OCI-LY1 (cell line): ENCODE results near the gene RND2.

ENCODE experiments used
- H2AFZ ChIP-seq: fragments of 200-600 bp; sonication (generic), shearing (Covaris generic); 2 replicates; pipeline ENCODE4 v1.6.0; 2014; ENCODE audit warnings: antibody characterized with exemption, mild to moderate bottlenecking, low read length
- H3F3A ChIP-seq: fragments of 200-600 bp; sonication (generic), shearing (Covaris generic); 2 replicates; pipeline ENCODE4 v1.6.0; 2014; ENCODE audit warnings: mild to moderate bottlenecking, antibody characterized with exemption, low read length, moderate library complexity; ENCODE audit not compliant: insufficient read depth
- H3K27ac ChIP-seq: fragments of 200-600 bp; sonication (generic); 2 replicates; pipeline ENCODE4 v1.5.1; 2014; ENCODE audit warnings: low read length, mixed run types, mild to moderate bottlenecking, low read depth; ENCODE audit not compliant: poor library complexity, severe bottlenecking
- H3K27me3 ChIP-seq: fragments of 200-600 bp; sonication (generic); 2 replicates; pipeline ENCODE4 v1.6.0; 2014; ENCODE audit warnings: antibody characterized with exemption, mild to moderate bottlenecking, low read length, moderate library complexity; ENCODE audit not compliant: insufficient read depth
- H3K36me3 ChIP-seq: fragments of 200-600 bp; sonication (generic); 2 replicates; pipeline ENCODE4 v1.6.1; 2014; ENCODE audit warnings: mild to moderate bottlenecking, antibody characterized with exemption, low read length, moderate library complexity, mixed read lengths; ENCODE audit not compliant: insufficient read depth
- H3K4me1 ChIP-seq: fragments of 200-600 bp; sonication (generic); 2 replicates; pipeline ENCODE4 v1.5.1; 2014; ENCODE audit warnings: mild to moderate bottlenecking, low read length, moderate library complexity; ENCODE audit not compliant: insufficient read depth, severe bottlenecking
- H3K4me2 ChIP-seq: fragments of 200-600 bp; sonication (generic), shearing (Covaris generic); 2 replicates; pipeline ENCODE4 v1.6.1; 2014; ENCODE audit warnings: low read length
- H3K4me3 ChIP-seq: fragments of 200-600 bp; sonication (generic); 2 replicates; pipeline ENCODE4 v1.5.1; 2014; ENCODE audit warnings: low read length, low read depth, mild to moderate bottlenecking, mixed read lengths; ENCODE audit not compliant: poor library complexity, severe bottlenecking
- H3K79me2 ChIP-seq: fragments of 200-600 bp; shearing (Covaris generic); 2 replicates; pipeline ENCODE4 v1.6.1; 2016; ENCODE audit warnings: mixed run types, low read length, mixed read lengths; ENCODE audit not compliant: insufficient read depth
- H3K9ac ChIP-seq: fragments of 200-600 bp; sonication (generic), shearing (Covaris generic); 2 replicates; pipeline ENCODE4 v1.6.1; 2014; ENCODE audit warnings: mild to moderate bottlenecking, low read length, mixed read lengths
- H3K9me2 ChIP-seq: fragments of 200-600 bp; sonication (generic), shearing (Covaris generic); 2 replicates; pipeline ENCODE4 v1.6.1; 2014; ENCODE audit warnings: low read depth, mild to moderate bottlenecking, low read length, mixed read lengths
- H3K9me3 ChIP-seq: fragments of 200-600 bp; shearing (Covaris generic); 2 replicates; pipeline ENCODE4 v1.6.1; 2014; ENCODE audit warnings: low read length, mixed read lengths
- H4K20me1 ChIP-seq: fragments of 200-600 bp; sonication (generic), shearing (Covaris generic); 2 replicates; pipeline ENCODE4 v1.6.0; 2016; ENCODE audit warnings: mild to moderate bottlenecking, low read length; ENCODE audit not compliant: insufficient read depth
- EZH2 ChIP-seq: fragments of 200-600 bp; sonication (generic), shearing (Covaris generic); IDR thresholded peaks from 2 replicates; pipeline ENCODE4 v1.8.0; 2017; ENCODE audit warnings: borderline replicate concordance, mixed run types, mild to moderate bottlenecking, antibody characterized with exemption, low read length, moderate library complexity, mixed read lengths
- TF ChIP-seq, protein P1 (sequence below): fragments of 200-600 bp; sonication (generic), shearing (Covaris generic); IDR thresholded peaks from 2 replicates; pipeline ENCODE4 v1.5.1; 2017; ENCODE audit warnings: mild to moderate bottlenecking, antibody characterized with exemption, low read length, moderate library complexity, mixed read lengths

Gene RND2

DNA sequence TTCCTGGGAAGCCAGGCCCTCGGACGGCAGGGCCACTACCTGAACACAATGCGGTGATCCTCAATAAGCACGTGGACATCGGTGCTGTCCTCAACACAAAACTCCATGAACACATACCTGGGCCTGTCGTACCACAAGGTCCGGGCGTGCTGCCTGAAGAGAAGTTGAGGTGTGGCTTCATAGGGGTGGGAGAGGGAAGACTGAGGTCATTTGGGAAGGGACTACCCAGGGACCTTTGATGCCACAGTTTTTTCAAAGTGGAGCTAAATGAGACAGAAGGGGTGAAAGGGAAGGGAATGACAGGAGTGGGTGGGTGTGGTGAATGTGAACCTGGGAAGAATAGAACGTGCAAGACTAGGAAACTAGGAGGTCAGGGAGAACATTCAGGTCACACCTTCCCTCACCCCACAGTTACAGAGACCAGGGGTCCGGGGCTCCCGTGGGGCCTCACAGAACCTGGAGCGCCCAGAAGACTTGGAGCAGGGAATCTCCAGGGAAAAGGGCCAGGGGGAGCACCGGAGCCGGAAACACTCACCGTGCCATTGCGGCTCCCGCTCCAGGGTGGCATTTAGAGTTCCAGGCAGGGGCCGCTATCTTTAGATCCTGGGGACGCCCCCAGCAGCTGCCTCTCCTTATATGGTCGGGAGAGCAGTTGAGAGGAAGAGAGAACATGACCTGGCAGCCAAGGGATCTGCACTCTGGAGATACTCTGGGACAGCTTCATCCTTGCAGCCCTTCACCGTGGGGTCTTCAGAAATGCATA lies 45.3 kb upstream of the RND2 start, which contains the start of gene PTGES3L:
Gene PTGES3L (minus strand): TSS at position 570 of the 763 bp plus-strand sequence. CDS start 27 bp downstream, at position 543.
- Histone ChIP-seq H3K79me2 (peaks cover 7% of the 10 kb centered on the region; the same call in 1 of the 2 replicates), H3K9me3 (no peaks in the 10 kb centered on the region)
- TF ChIP-seq, protein P1, sequence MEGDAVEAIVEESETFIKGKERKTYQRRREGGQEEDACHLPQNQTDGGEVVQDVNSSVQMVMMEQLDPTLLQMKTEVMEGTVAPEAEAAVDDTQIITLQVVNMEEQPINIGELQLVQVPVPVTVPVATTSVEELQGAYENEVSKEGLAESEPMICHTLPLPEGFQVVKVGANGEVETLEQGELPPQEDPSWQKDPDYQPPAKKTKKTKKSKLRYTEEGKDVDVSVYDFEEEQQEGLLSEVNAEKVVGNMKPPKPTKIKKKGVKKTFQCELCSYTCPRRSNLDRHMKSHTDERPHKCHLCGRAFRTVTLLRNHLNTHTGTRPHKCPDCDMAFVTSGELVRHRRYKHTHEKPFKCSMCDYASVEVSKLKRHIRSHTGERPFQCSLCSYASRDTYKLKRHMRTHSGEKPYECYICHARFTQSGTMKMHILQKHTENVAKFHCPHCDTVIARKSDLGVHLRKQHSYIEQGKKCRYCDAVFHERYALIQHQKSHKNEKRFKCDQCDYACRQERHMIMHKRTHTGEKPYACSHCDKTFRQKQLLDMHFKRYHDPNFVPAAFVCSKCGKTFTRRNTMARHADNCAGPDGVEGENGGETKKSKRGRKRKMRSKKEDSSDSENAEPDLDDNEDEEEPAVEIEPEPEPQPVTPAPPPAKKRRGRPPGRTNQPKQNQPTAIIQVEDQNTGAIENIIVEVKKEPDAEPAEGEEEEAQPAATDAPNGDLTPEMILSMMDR = no peak
- TF ChIP-seq EZH2 = no peak

DNA sequence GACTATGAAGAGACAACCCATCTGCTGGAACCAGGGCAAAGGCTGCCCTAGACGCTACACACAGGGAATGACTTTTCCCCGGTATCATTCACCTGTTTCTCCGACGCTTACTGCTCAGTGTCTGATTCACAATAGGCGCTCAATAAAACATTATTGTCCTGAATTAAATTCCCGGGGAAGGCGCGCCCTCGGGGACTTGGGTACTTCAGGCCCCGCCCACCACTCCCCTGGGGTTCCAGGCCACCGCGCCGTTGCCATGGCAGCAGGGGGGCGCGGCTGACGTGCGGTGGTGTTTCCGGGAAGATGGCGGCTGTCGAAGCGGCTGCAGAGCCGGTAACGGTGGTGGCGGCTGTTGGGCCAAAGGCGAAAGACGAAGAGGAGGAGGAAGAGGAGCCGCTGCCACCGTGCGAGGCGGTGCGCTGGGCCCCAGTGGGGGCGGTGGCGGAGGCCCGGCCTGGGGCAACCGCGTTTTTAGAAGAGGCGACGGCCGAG lies 44.7 kb upstream of the RND2 start, which contains the start of gene RUNDC1:
Gene RUNDC1 (plus strand): TSS at position 292 of the 492 bp plus-strand sequence. CDS start 12 bp downstream, at position 304.
- Histone ChIP-seq H3K36me3 (peaks cover 10% of the 10 kb centered on the region; the same call in 1 of the 2 replicates), H4K20me1 (no peaks in the 10 kb centered on the region), H2AFZ (0 out of 2 replicates have a peak within 1 kb of the TSS, but pooled peaks have one; percentile 30), H3F3A (no peaks in the 10 kb centered on the region), H3K27ac (peak within 1 kb of the TSS; percentile 63), H3K4me2 (peak within 1 kb of the TSS; percentile 77), H3K27me3 (no peaks in the 10 kb centered on the region), H3K9me3 (no peaks in the 10 kb centered on the region), H3K4me3 (peak within 1 kb of the TSS; percentile 82), H3K4me1 (peaks cover 33% of the 10 kb centered on the region), H3K79me2 (peaks cover 7% of the 10 kb centered on the region; the same call in 1 of the 2 replicates), H3K9ac (peak within 1 kb of the TSS; percentile 85), H3K9me2 (no peaks in the 10 kb centered on the region)
- no peak for TF ChIP-seq EZH2
- TF ChIP-seq, protein P1 = no peak

More for the DNA sequence above, 45.3 kb upstream of the RND2 start, which contains the start of gene PTGES3L:
- Histone ChIP-seq H3F3A (no peaks in the 10 kb centered on the region), H4K20me1 (no peaks in the 10 kb centered on the region), H2AFZ (0 out of 2 replicates have a peak within 1 kb of the TSS, but pooled peaks have one; percentile 30), H3K4me1 (peaks cover 27% of the 10 kb centered on the region), H3K27ac (peak within 1 kb of the TSS; percentile 63), H3K4me3 (peak within 1 kb of the TSS; percentile 82), H3K4me2 (peak within 1 kb of the TSS; percentile 77), H3K27me3 (no peaks in the 10 kb centered on the region), H3K36me3 (peaks cover 10% of the 10 kb centered on the region; the same call in 1 of the 2 replicates), H3K9me2 (no peaks in the 10 kb centered on the region), H3K9ac (peak within 1 kb of the TSS; percentile 85)

DNA sequence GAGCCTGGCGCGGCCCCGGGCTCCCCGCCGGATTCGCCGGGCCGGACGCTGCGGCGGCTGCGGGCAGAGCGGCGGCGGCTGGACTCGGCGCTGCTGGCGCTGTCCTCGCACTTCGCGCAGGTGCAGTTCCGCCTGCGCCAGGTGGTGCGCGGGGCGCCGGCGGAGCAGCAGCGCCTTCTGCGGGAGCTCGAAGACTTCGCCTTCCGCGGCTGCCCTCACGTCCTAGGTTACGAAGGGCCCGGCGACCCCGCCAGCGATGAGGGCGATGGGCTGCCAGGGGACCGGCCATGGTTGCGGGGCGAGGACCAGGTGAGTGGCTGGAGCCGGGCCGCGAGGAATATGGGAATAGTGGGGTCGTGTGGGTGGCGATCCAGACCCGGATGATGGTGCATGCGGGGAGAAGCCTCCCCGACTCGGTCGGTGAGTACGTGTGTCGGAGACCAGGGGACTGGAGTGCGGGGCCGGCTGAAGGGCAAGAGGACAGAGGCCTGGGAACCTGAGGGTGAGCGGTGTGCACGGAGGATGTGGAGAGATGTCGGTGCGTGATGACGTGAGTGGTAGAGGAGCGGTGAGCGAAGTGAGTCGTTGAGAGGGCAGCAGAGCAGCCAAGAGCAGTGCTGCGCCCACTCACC lies 44.1 kb upstream of the RND2 start:
- Histone ChIP-seq H3K79me2 (peaks cover 7% of the 10 kb centered on the region; the same call in 1 of the 2 replicates), H3K4me3 (peak overlapping the region; percentile 82), H4K20me1 (no peaks in the 10 kb centered on the region), H3K4me1 (peaks cover 39% of the 10 kb centered on the region), H2AFZ (no peak overlapping the region), H3K9me2 (no peaks in the 10 kb centered on the region), H3K4me2 (peak overlapping the region; percentile 77), H3K9ac (peak overlapping the region; percentile 85), H3F3A (no peaks in the 10 kb centered on the region), H3K27me3 (no peaks in the 10 kb centered on the region), H3K27ac (peak overlapping the region; percentile 63), H3K9me3 (no peaks in the 10 kb centered on the region), H3K36me3 (peaks cover 13% of the 10 kb centered on the region; the same call in 1 of the 2 replicates)
- TF ChIP-seq EZH2 = no peak
- TF ChIP-seq, protein P1 = peak; percentile 22; the same call in 1 of the 2 replicates
